ENCODE results near the gene LPCAT3.
A peak's percentile ranks its signal among the peaks of the same experiment; 100 is the strongest.

Gene LPCAT3

GRCh38 chr12:6950811-6951540 is 67.3 kb downstream of the LPCAT3 start, which contains the start of gene PTPN6:
PTPN6 (plus strand) TSS chr12:6951356; CDS start chr12:6951513, 157 bp downstream.
- DNase-seq, result no peak

- no peak for DNase-seq
Measured at GRCh38 chr12:6950401-6950801, 67.9 kb downstream of the LPCAT3 start.

DNA sequence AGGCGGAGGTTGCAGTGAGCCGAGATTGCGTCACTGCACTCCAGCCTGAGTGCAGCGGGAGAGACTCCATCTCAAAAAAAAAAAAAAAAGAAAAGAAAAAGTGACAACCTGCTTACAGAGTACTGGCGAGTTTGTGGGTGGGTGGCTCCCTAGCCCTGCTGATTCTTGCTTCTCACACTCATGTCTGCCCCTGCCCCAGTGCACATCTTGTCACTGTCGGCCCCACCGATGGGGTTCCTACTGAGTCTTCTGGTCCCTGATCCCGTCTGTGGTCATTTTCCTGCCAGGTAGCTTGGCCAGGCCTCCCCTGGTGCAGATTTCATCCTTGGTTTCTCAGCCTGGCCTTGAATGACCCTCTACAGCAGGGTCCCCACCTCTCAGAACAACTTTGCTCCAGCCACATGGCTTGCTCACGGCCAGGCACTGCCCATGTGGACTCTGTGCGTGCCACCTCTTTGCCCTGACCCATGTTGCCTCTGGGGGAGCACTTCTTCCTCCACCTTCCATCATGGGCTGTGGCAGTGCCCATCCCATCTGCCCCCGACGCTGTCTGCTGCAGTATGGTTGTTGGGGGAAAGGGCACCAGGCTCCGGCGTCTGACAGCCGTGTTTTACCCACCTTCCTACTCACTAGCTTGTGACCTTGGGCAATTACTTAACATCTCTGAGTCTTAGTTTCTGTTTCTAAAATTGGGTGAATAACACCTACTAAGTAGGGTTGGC is 69.2 kb downstream of the LPCAT3 start:
- DNase-seq, result no peak

DNA sequence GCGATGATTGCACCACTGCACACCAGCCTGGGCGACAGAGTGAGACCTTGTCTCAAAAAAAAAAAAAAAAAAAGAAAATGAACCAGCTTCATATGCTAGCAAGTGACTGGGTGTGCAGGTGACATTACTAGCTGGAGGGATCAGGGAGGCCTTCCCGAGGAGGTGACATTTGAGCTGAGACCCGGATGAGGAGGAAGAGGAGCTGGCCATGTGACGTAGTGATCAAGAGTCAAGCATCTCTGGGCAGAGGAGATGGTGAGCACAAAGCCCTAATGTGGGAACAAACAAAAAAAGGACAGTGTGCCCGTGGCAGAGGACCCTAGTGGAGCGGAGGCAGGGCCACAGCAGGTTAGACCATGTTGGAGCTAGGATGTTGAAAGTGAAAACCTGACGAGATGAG is 70.7 kb downstream of the LPCAT3 start:
- DNase-seq, result no peak

DNA sequence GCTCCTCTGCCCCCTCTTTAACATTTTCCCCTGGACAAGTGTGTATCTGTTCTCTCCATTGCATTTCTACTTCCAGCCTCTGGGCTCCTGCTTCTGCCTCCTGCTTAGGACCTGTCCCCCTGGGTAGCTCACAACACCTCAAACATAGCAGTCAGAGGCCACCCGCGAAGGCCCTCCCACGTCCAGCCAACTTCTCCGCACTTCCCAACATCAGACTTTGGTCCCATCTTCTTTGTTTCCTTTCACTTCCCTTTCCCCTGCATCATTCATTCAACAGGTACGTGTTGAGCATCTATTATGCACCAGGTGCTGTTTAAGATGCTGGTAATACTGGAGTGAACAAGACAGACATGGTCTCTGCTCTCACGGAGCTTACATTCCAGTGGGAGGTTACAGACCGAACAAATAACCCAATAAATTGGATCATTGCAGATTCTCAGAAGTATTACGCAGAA is 71.3 kb downstream of the LPCAT3 start:
- no peak for DNase-seq

DNA sequence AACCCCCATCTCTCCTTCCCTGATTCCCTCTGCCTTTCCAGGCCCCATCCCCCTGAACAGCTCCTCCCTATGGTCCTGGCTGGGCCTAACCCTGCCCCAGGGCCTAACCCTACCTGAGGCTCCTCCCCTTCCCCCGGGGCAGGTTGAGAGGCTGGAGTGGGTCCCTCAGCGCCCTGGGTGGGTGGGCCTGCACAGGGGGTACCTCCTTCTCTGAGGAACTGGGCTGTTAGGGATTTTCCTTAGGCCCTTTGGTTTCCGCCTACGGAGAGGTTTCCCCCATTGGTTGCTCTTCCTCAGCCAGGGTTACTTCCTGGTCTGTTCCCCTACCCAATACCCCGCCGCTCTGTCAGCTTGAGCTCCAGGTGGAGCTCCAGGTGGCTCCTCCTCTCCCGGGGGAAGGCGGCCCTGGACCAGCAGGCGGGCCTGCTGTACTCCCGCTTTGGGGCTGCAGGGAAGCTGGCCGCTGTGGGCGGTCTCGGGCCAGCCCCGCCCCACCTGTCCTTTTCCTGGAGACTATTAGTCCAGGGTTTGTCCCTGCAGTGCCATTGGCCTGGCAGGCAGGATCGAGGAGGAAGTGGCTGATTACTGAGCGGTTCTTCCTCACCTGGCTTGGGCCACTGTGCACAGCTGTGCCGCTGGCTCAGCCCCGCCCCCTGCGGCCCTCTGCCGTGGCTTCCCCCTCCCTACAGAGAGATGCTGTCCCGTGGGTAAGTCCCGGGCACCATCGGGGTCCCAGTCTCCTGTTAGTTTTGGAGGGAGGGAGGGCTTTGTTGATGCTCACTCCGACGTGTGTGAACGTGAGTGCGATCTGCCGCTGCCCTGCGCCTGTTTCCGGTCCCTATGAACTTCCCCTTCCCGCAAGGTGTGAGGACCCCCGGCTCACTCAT is 72.0 kb downstream of the LPCAT3 start:
- DNase-seq, result no peak

DNA sequence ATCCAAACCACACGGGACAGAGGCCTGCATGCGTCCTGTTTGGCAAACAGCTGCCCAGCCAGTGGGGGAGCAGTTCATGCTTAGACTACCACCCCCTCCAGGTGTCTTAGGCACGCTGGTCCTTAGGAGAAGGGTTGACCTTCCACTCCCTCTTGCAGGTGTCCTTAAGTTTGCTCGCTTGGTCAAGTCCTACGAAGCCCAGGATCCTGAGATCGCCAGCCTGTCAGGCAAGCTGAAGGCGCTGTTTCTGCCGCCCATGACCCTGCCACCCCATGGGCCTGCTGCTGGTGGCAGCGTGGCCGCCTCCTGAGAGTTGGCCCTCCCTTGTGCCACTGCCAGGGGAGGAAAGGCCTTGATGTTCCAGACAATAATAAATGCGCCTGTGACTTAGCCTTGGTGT is 72.7 kb downstream of the LPCAT3 start:
- DNase-seq, result no peak

- peak; percentile 74 for DNase-seq
Measured at GRCh38 chr12:6944381-6945186, 73.7 kb downstream of the LPCAT3 start.

- peak; percentile 48 for DNase-seq
Measured at GRCh38 chr12:6943722-6944380, 74.4 kb downstream of the LPCAT3 start, which contains the start of the genes C12orf57 and RNU7-1. C12orf57 (plus strand) TSS chr12:6944022; CDS start chr12:6944122, 100 bp downstream. RNU7-1 (plus strand) TSS chr12:6943816.

DNA sequence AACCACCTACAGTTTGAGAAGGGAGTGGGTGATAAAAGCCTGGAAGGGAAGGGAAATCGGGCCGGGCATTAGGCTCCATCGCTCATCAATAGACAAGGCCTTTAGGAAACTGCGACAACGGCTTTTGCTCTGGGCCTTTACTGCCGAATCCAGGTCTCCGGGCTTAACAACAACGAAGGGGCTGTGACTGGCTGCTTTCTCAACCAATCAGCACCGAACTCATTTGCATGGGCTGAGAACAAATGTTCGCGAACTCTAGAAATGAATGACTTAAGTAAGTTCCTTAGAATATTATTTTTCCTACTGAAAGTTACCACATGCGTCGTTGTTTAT is 74.9 kb downstream of the LPCAT3 start:
- peak; percentile 66 for DNase-seq

- DNase-seq, result no peak
Measured at GRCh38 chr12:6942331-6942665, 76.0 kb downstream of the LPCAT3 start.

- no peak for DNase-seq
Measured at GRCh38 chr12:6941782-6942181, 76.5 kb downstream of the LPCAT3 start.

DNA sequence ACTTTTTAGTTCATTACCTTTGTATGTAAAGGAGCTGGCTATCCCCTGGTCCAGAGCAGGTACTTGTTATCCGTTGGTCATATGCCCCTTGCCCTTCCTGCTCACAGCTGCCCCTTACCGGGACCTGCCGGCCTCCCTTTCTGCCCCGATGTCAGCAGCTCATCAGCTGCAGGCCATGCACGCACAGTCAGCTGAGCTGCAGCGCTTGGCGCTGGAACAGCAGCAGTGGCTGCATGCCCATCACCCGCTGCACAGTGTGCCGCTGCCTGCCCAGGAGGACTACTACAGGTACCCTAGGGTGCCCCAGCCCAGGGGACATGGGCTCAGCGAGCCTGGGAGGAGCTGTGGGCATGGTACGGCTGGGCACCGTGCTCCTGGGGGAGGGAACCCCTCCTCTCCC is 77.0 kb downstream of the LPCAT3 start:
- DNase-seq, result no peak

GRCh38 chr12:6939191-6939540 is 79.1 kb downstream of the LPCAT3 start:
- no peak for DNase-seq

DNA sequence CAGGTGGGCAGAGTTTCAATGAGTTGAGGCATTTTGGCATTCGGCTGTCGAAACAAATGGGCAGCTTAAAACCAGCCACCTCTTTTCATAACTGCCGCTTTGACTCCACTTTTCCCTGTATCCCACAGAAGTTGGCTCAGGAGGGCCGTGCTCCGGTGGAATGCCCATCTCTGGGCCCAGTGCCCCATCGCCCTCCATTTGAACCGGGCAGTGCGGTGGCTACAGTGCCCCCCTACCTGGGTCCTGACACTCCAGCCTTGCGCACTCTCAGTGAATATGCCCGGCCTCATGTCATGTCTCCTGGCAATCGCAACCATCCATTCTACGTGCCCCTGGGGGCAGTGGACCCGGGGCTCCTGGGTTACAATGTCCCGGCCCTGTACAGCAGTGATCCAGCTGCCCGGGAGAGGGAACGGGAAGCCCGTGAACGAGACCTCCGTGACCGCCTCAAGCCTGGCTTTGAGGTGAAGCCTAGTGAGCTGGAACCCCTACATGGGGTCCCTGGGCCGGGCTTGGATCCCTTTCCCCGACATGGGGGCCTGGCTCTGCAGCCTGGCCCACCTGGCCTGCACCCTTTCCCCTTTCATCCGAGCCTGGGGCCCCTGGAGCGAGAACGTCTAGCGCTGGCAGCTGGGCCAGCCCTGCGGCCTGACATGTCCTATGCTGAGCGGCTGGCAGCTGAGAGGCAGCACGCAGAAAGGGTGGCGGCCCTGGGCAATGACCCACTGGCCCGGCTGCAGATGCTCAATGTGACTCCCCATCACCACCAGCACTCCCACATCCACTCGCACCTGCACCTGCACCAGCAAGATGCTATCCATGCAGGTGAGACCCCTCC is 79.7 kb downstream of the LPCAT3 start:
- no peak for DNase-seq

DNA sequence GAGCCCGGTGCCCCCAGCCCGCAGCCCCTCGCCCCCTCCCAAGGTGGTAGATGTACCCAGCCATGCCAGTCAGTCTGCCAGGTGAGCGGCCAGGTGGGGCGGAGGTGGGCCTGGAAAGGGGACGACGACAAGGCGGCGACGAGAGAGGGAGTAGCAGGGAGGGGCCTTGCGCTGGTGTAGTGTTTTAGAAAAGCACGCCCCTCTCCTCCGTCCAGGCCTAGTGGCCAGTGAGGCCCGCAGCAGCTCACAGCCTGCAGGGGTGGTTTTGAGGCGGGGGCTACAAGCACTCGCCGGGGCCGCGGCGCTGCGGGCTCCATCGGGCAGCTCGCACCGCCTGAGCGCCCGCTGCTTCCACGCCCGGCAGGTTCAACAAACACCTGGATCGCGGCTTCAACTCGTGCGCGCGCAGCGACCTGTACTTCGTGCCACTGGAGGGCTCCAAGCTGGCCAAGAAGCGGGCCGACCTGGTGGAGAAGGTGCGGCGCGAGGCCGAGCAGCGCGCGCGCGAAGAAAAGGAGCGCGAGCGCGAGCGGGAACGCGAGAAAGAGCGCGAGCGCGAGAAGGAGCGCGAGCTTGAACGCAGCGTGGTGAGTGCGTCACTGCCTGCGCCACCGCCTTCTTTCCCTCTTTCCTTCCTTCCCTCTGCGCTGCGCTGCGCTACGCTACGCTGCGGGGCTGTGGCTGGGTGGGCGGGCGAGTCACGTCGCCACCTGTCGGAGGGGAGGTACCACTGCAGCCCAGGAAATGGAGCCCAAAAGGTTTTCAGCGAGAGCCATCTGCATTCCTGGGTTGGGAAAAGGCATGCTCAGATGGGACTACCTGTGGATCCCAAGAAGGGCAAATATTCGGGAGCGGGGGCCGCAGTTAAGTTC is 80.6 kb downstream of the LPCAT3 start:
- DNase-seq, result peak; percentile 86

- peak; percentile 54 for DNase-seq
Measured at GRCh38 chr12:6936636-6937480, 81.4 kb downstream of the LPCAT3 start.

- no peak for DNase-seq
Measured at GRCh38 chr12:6936194-6936635, 82.1 kb downstream of the LPCAT3 start.
